Endothelial cell of umbilical vein (primary cell): ENCODE measurements around the gene RPL35. TPM values are rescaled to one million over a fixed set of nuclear protein-coding genes. Genes with fewer than 3 reads are reported as not detected.

Experiments used
- BruUV-seq: library from RNA; stranded (reverse); fragments of 400-500 nt; replicated peaks from 2 replicates; lab custom pipeline; 2021; lab: Mats Ljungman, UMichigan
- CTCF ChIA-PET: fragments of 300-600, 350-600 bp; sonication (Branson Sonifier 250); formaldehyde crosslinking; loops from one replicate; lab custom pipeline; 2021; ENCODE audit warnings: antibody characterized with exemption, inconsistent platforms; lab: Charles Lee
- POLR2A ChIA-PET: fragments of 300-600, 350-600 bp; sonication (Branson Sonifier 250); formaldehyde crosslinking; loops from one replicate; lab custom pipeline; 2021; ENCODE audit warnings: antibody characterized with exemption, inconsistent platforms; lab: Charles Lee
- DNase-seq: peaks from one replicate; pipeline ENCODE4 v3.0.0-alpha.2; 2011; ENCODE audit warnings: low read depth, low spot score
- FAIRE-seq: peaks from 2 replicates; lab custom pipeline; 2011; peaks lifted over from hg19 to GRCh38; lab: Jason Lieb, UNC
- H2AFZ ChIP-seq: 2 replicates; pipeline ENCODE4 v1.6.0; 2012; ENCODE audit warnings: low read depth, low read length, control low read depth, inconsistent platforms
- H3K27ac ChIP-seq: 2 replicates; pipeline ENCODE4 v1.5.1; 2011; ENCODE audit warnings: low read depth, mild to moderate bottlenecking, control low read depth, low read length, moderate library complexity; ENCODE audit not compliant: insufficient read depth
- H3K27me3 ChIP-seq, 2 experiments: 2 replicates each; pipeline versions ENCODE4 v1.6.0 to v1.6.1; 2011; ENCODE audit warnings: low read length in 2 of 2, mixed read lengths in 1 of 2; ENCODE audit not compliant: control insufficient read depth in 2 of 2, insufficient read depth in 2 of 2
- H3K36me3 ChIP-seq, 2 experiments: 2 replicates in 1 of 2; 3 replicates in 1 of 2; pipeline ENCODE4 v1.5.1; 2011; ENCODE audit warnings: low read length in 2 of 2, mild to moderate bottlenecking in 1 of 2, moderate library complexity in 1 of 2; ENCODE audit not compliant: control insufficient read depth in 2 of 2, insufficient read depth in 2 of 2; ENCODE audit errors: extremely low read depth in 1 of 2
- H3K4me1 ChIP-seq: 3 replicates; pipeline ENCODE4 v1.5.1; 2011; ENCODE audit warnings: mild to moderate bottlenecking, low read length; ENCODE audit not compliant: control insufficient read depth, insufficient read depth; ENCODE audit errors: extremely low read depth
- H3K4me2 ChIP-seq: 2 replicates; pipeline ENCODE4 v1.6.1; 2011; ENCODE audit warnings: low read length, control low read depth, mixed read lengths; ENCODE audit not compliant: insufficient read depth
- H3K4me3 ChIP-seq, 3 experiments: fragments of 200-600 bp in 1 of 3; sonication (generic), shearing (Covaris generic) in 1 of 3; replicated peaks in 1 of 3; 2 replicates each; pipeline ENCODE4 v1.5.1; 2011 to 2016; ENCODE audit warnings: control low read depth in 3 of 3, low read length in 3 of 3, mild to moderate bottlenecking in 2 of 3, inconsistent platforms in 1 of 3, low read depth in 1 of 3, moderate library complexity in 1 of 3; ENCODE audit not compliant: insufficient read depth in 1 of 3
- H3K79me2 ChIP-seq: 2 replicates; pipeline ENCODE4 v1.6.0; 2012; ENCODE audit warnings: low read length, inconsistent platforms; ENCODE audit not compliant: control insufficient read depth, insufficient read depth
- H3K9ac ChIP-seq: replicated peaks from 2 replicates; pipeline ENCODE3; 2011; ENCODE audit warnings: low read length, control low read depth; ENCODE audit not compliant: insufficient read depth; ENCODE audit errors: extremely low read depth
- H3K9me1 ChIP-seq: replicated peaks from 3 replicates; pipeline ENCODE4 v1.6.0; 2011; ENCODE audit warnings: mild to moderate bottlenecking, low read length; ENCODE audit not compliant: control insufficient read depth, insufficient read depth; ENCODE audit errors: extremely low read depth
- H3K9me3 ChIP-seq: replicated peaks from 2 replicates; pipeline ENCODE4 v1.5.1; 2012; ENCODE audit warnings: low read length, inconsistent platforms; ENCODE audit not compliant: control insufficient read depth, insufficient read depth
- H4K20me1 ChIP-seq: replicated peaks from 2 replicates; pipeline ENCODE3; 2011; ENCODE audit warnings: mild to moderate bottlenecking, low read length; ENCODE audit not compliant: control insufficient read depth, insufficient read depth; ENCODE audit errors: extremely low read depth
- CTCF ChIP-seq, 2 donors: IDR thresholded peaks; 1 replicate in 1 of 2; 2 replicates in 1 of 2; pipeline ENCODE4 v1.5.1; 2011; ENCODE audit warnings: low read length in 2 of 2, mild to moderate bottlenecking in 2 of 2, moderate library complexity in 2 of 2, control low read depth in 1 of 2, inconsistent platforms in 1 of 2, low read depth in 1 of 2; ENCODE audit not compliant: insufficient read depth in 1 of 2; ENCODE audit errors: extremely low read depth in 1 of 2
- EZH2 ChIP-seq: IDR thresholded peaks from 2 replicates; pipeline ENCODE4 v1.6.1; 2012; ENCODE audit warnings: borderline replicate concordance, low read depth, mild to moderate bottlenecking, moderate library complexity, low read length, inconsistent platforms; ENCODE audit not compliant: severe bottlenecking
- FOS ChIP-seq: IDR thresholded peaks from 2 replicates; pipeline ENCODE4 v1.6.1; 2011; ENCODE audit warnings: mild to moderate bottlenecking, low read length, moderate library complexity, borderline replicate concordance; ENCODE audit not compliant: insufficient read depth
- GATA2 ChIP-seq: IDR thresholded peaks from 2 replicates; pipeline ENCODE4 v1.7.0; 2011; ENCODE audit warnings: low read depth, mild to moderate bottlenecking, moderate library complexity, mixed read lengths, low read length; ENCODE audit not compliant: insufficient read length, insufficient read depth
- JUN ChIP-seq: IDR thresholded peaks from 2 replicates; pipeline ENCODE4 v1.6.1; 2011; ENCODE audit warnings: borderline replicate concordance, low read depth; ENCODE audit not compliant: insufficient read length, insufficient read depth
- MAX ChIP-seq: IDR thresholded peaks from 2 replicates; pipeline ENCODE4 v1.6.1; 2011; ENCODE audit not compliant: insufficient read depth, insufficient read length
- MYC ChIP-seq: IDR thresholded peaks from one replicate; pipeline ENCODE4 v1.6.1; 2011; ENCODE audit warnings: mild to moderate bottlenecking, low read depth, low read length
- POLR2A ChIP-seq: IDR thresholded peaks from 2 replicates; pipeline ENCODE4 v1.6.1; 2012; ENCODE audit warnings: low read depth, mild to moderate bottlenecking, control low read depth, low read length
- POLR2AphosphoS5 ChIP-seq: IDR thresholded peaks from 2 replicates; pipeline ENCODE4 v1.6.1; 2012; ENCODE audit warnings: low read depth, mild to moderate bottlenecking, control low read depth, low read length, moderate library complexity; ENCODE audit not compliant: insufficient read depth
- dilution Hi-C: fragments of 300-500 bp; cut with MboI; formaldehyde crosslinking; loops from one replicate; pipeline ENCODE4 v1.15.0; 2019; ENCODE audit warnings: low sequenced_read_pairs; ENCODE audit not compliant: extremely low pct_ligation_motif_present
- intact Hi-C: fragments of 100-400 bp; cut with micrococcal nuclease; formaldehyde crosslinking; loops from one replicate; pipeline ENCODE4 v1.10.0; 2022
- polyA plus RNA-seq, 4 experiments: library from polyadenylated mRNA; depleted of rRNA in 3 of 4; stranded (reverse) in 3 of 4; unstranded in 1 of 4; fragments of >200 nt; gene quantifications; 2 replicates each; pipeline versions ENCODE4 v1.2.1 to v1.2.3, GENCODE V29; 2011 to 2012; ENCODE audit warnings: missing spikeins in 1 of 4
- total RNA-seq: library from RNA; stranded (reverse); gene quantifications from 2 replicates; pipeline ENCODE4 v1.2.3, GENCODE V29; 2021

The RPL35 gene
- total and polyA plus RNA-seq, 2 donors (not counting 3 experiments of a cell fraction or from before 2014, with no cell fraction given): 1,230 to 2,206 TPM

- Histone ChIP-seq H3K79me2 (peaks cover 8% of the 10 kb centered on the region), H4K20me1 (peaks cover 3% of the 10 kb centered on the region), H3K27ac (no peak overlapping the region), H3K4me3 (no peak overlapping the region), H3K9me3 (no peaks in the 10 kb centered on the region), H3K9me1 (no peaks in the 10 kb centered on the region), H3K36me3 (peaks cover 7 to 26% of the 10 kb centered on the region in 2 experiments), H3K4me2 (no peak overlapping the region), H2AFZ (no peak overlapping the region), H3K9ac (no peak overlapping the region), H3K4me1 (peaks cover 3% of the 10 kb centered on the region), H3K27me3 (no peaks in the 10 kb centered on the region)
- CTCF ChIA-PET: interaction anchor here (0.9 to 15.1 kb wide), 14 partner anchors 8 to 514 kb away, joined by 3 to 967 read pairs (median 6); partner anchors contain the start of genes ARPC5L, NR6A1, OLFML2A and RPL35
- intact Hi-C loops (no loop called here), dilution Hi-C loops (no loop called here)
- TF ChIP-seq FOS: no peak
- no peak for TF ChIP-seq CTCF (IDR thresholded peaks at IDR 0.05; ENCODE audit: extremely low read depth in 1 of 2, insufficient read depth in 1 of 2, low read depth in 1 of 2, low read length in 2 of 2)
- TF ChIP-seq GATA2: no peak
- no peak for TF ChIP-seq MAX
- no peak for TF ChIP-seq EZH2
- no peak for TF ChIP-seq JUN
- no peak for TF ChIP-seq POLR2A
- TF ChIP-seq POLR2AphosphoS5: no peak
- no peak for TF ChIP-seq MYC
- BruUV-seq: no TSS peak
- POLR2A ChIA-PET: interaction anchor here (1.2 to 1.7 kb wide), 2 partner anchors 7 to 82 kb away, joined by 4 to 5 read pairs; partner anchors contain the start of genes ARPC5L and RPL35
- no peak for DNase-seq
- no peak for FAIRE-seq
Observed at GRCh38 chr9:124854161-124854560, 7.6 kb downstream of the RPL35 start.
